Endothelial cell of umbilical vein (primary cell): ENCODE results near the gene MNT. TPM values are rescaled to one million over a fixed set of nuclear protein-coding genes. Genes with fewer than 3 reads are reported as not detected.

Experiments used
- BruUV-seq: library from RNA; stranded (reverse); fragments of 400-500 nt; replicated peaks from 2 replicates; lab custom pipeline; 2021; lab: Mats Ljungman, UMichigan
- CTCF ChIA-PET: fragments of 300-600, 350-600 bp; sonication (Branson Sonifier 250); formaldehyde crosslinking; loops from one replicate; lab custom pipeline; 2021; ENCODE audit warnings: antibody characterized with exemption, inconsistent platforms; lab: Charles Lee
- POLR2A ChIA-PET: fragments of 300-600, 350-600 bp; sonication (Branson Sonifier 250); formaldehyde crosslinking; loops from one replicate; lab custom pipeline; 2021; ENCODE audit warnings: antibody characterized with exemption, inconsistent platforms; lab: Charles Lee
- DNase-seq: peaks from one replicate; pipeline ENCODE4 v3.0.0-alpha.2; 2011; ENCODE audit warnings: low read depth, low spot score
- FAIRE-seq: peaks from 2 replicates; lab custom pipeline; 2011; peaks lifted over from hg19 to GRCh38; lab: Jason Lieb, UNC
- H2AFZ ChIP-seq: 2 replicates; pipeline ENCODE4 v1.6.0; 2012; ENCODE audit warnings: low read depth, low read length, control low read depth, inconsistent platforms
- H3K27ac ChIP-seq: 2 replicates; pipeline ENCODE4 v1.5.1; 2011; ENCODE audit warnings: low read depth, mild to moderate bottlenecking, control low read depth, low read length, moderate library complexity; ENCODE audit not compliant: insufficient read depth
- H3K27me3 ChIP-seq, 2 experiments: 2 replicates each; pipeline versions ENCODE4 v1.6.0 to v1.6.1; 2011; ENCODE audit warnings: low read length in 2 of 2, mixed read lengths in 1 of 2; ENCODE audit not compliant: control insufficient read depth in 2 of 2, insufficient read depth in 2 of 2
- H3K36me3 ChIP-seq, 2 experiments: 2 replicates in 1 of 2; 3 replicates in 1 of 2; pipeline ENCODE4 v1.5.1; 2011; ENCODE audit warnings: low read length in 2 of 2, mild to moderate bottlenecking in 1 of 2, moderate library complexity in 1 of 2; ENCODE audit not compliant: control insufficient read depth in 2 of 2, insufficient read depth in 2 of 2; ENCODE audit errors: extremely low read depth in 1 of 2
- H3K4me1 ChIP-seq: 3 replicates; pipeline ENCODE4 v1.5.1; 2011; ENCODE audit warnings: mild to moderate bottlenecking, low read length; ENCODE audit not compliant: control insufficient read depth, insufficient read depth; ENCODE audit errors: extremely low read depth
- H3K4me2 ChIP-seq: 2 replicates; pipeline ENCODE4 v1.6.1; 2011; ENCODE audit warnings: low read length, control low read depth, mixed read lengths; ENCODE audit not compliant: insufficient read depth
- H3K4me3 ChIP-seq, 3 experiments: fragments of 200-600 bp in 1 of 3; sonication (generic), shearing (Covaris generic) in 1 of 3; replicated peaks in 1 of 3; 2 replicates each; pipeline ENCODE4 v1.5.1; 2011 to 2016; ENCODE audit warnings: control low read depth in 3 of 3, low read length in 3 of 3, mild to moderate bottlenecking in 2 of 3, inconsistent platforms in 1 of 3, low read depth in 1 of 3, moderate library complexity in 1 of 3; ENCODE audit not compliant: insufficient read depth in 1 of 3
- H3K79me2 ChIP-seq: 2 replicates; pipeline ENCODE4 v1.6.0; 2012; ENCODE audit warnings: low read length, inconsistent platforms; ENCODE audit not compliant: control insufficient read depth, insufficient read depth
- H3K9ac ChIP-seq: replicated peaks from 2 replicates; pipeline ENCODE3; 2011; ENCODE audit warnings: low read length, control low read depth; ENCODE audit not compliant: insufficient read depth; ENCODE audit errors: extremely low read depth
- H3K9me1 ChIP-seq: replicated peaks from 3 replicates; pipeline ENCODE4 v1.6.0; 2011; ENCODE audit warnings: mild to moderate bottlenecking, low read length; ENCODE audit not compliant: control insufficient read depth, insufficient read depth; ENCODE audit errors: extremely low read depth
- H3K9me3 ChIP-seq: replicated peaks from 2 replicates; pipeline ENCODE4 v1.5.1; 2012; ENCODE audit warnings: low read length, inconsistent platforms; ENCODE audit not compliant: control insufficient read depth, insufficient read depth
- H4K20me1 ChIP-seq: replicated peaks from 2 replicates; pipeline ENCODE3; 2011; ENCODE audit warnings: mild to moderate bottlenecking, low read length; ENCODE audit not compliant: control insufficient read depth, insufficient read depth; ENCODE audit errors: extremely low read depth
- CTCF ChIP-seq, 2 donors: IDR thresholded peaks; 1 replicate in 1 of 2; 2 replicates in 1 of 2; pipeline ENCODE4 v1.5.1; 2011; ENCODE audit warnings: low read length in 2 of 2, mild to moderate bottlenecking in 2 of 2, moderate library complexity in 2 of 2, control low read depth in 1 of 2, inconsistent platforms in 1 of 2, low read depth in 1 of 2; ENCODE audit not compliant: insufficient read depth in 1 of 2; ENCODE audit errors: extremely low read depth in 1 of 2
- EZH2 ChIP-seq: IDR thresholded peaks from 2 replicates; pipeline ENCODE4 v1.6.1; 2012; ENCODE audit warnings: borderline replicate concordance, low read depth, mild to moderate bottlenecking, moderate library complexity, low read length, inconsistent platforms; ENCODE audit not compliant: severe bottlenecking
- FOS ChIP-seq: IDR thresholded peaks from 2 replicates; pipeline ENCODE4 v1.6.1; 2011; ENCODE audit warnings: mild to moderate bottlenecking, low read length, moderate library complexity, borderline replicate concordance; ENCODE audit not compliant: insufficient read depth
- GATA2 ChIP-seq: IDR thresholded peaks from 2 replicates; pipeline ENCODE4 v1.7.0; 2011; ENCODE audit warnings: low read depth, mild to moderate bottlenecking, moderate library complexity, mixed read lengths, low read length; ENCODE audit not compliant: insufficient read length, insufficient read depth
- POLR2A ChIP-seq: IDR thresholded peaks from 2 replicates; pipeline ENCODE4 v1.6.1; 2012; ENCODE audit warnings: low read depth, mild to moderate bottlenecking, control low read depth, low read length
- dilution Hi-C: fragments of 300-500 bp; cut with MboI; formaldehyde crosslinking; loops from one replicate; pipeline ENCODE4 v1.15.0; 2019; ENCODE audit warnings: low sequenced_read_pairs; ENCODE audit not compliant: extremely low pct_ligation_motif_present
- intact Hi-C: fragments of 100-400 bp; cut with micrococcal nuclease; formaldehyde crosslinking; loops from one replicate; pipeline ENCODE4 v1.10.0; 2022
- polyA plus RNA-seq, 4 experiments: library from polyadenylated mRNA; depleted of rRNA in 3 of 4; stranded (reverse) in 3 of 4; unstranded in 1 of 4; fragments of >200 nt; gene quantifications; 2 replicates each; pipeline versions ENCODE4 v1.2.1 to v1.2.3, GENCODE V29; 2011 to 2012; ENCODE audit warnings: missing spikeins in 1 of 4
- total RNA-seq: library from RNA; stranded (reverse); gene quantifications from 2 replicates; pipeline ENCODE4 v1.2.3, GENCODE V29; 2021

The MNT gene
- total and polyA plus RNA-seq, 2 donors (not counting 3 experiments of a cell fraction or from before 2014, with no cell fraction given): 4.1 to 21.6 TPM

GRCh38 chr17:2414446-2415064, 13.7 kb upstream of the MNT start:
- CTCF ChIA-PET: interaction anchor here (1.0 to 10.8 kb wide), 7 partner anchors 14 to 598 kb away, joined by 3 to 909 read pairs (median 15); partner anchors contain the start of genes MNT and TSR1
- no peaks in the 10 kb centered on the region for H3K9me1 ChIP-seq
- no TSS peak for BruUV-seq
- H3K27ac ChIP-seq: no peak overlapping the region
- no peak for DNase-seq
- TF ChIP-seq GATA2 (no peak), FOS (no peak), EZH2 (no peak)
- dilution Hi-C loops (no loop called here), intact Hi-C loops (loop anchor here (5.0 to 10.0 kb wide), 2 partner anchors 260 to 362 kb away; no protein-coding TSS in a partner anchor)
- no peak overlapping the region for H3K9ac ChIP-seq
- no peak overlapping the region for H2AFZ ChIP-seq
- no peaks in the 10 kb centered on the region for H3K4me1 ChIP-seq
- H3K9me3 ChIP-seq: no peaks in the 10 kb centered on the region
- H3K4me3 ChIP-seq: no peak overlapping the region
- POLR2A ChIA-PET: no interaction called here
- no peaks in the 10 kb centered on the region for H3K27me3 ChIP-seq
- no peaks in the 10 kb centered on the region for H4K20me1 ChIP-seq
- no peaks in the 10 kb centered on the region for H3K79me2 ChIP-seq
- FAIRE-seq: no peak
- H3K4me2 ChIP-seq: no peak overlapping the region
- peaks cover 3 to 9% of the 10 kb centered on the region in 2 experiments for H3K36me3 ChIP-seq

GRCh38 chr17:2412561-2413021, 11.7 kb upstream of the MNT start:
- BruUV-seq: no TSS peak
- Histone ChIP-seq H3K9me1 (no peaks in the 10 kb centered on the region), H3K9me3 (no peaks in the 10 kb centered on the region), H4K20me1 (no peaks in the 10 kb centered on the region), H3K27me3 (no peaks in the 10 kb centered on the region), H3K4me1 (peaks cover under 1% of the 10 kb centered on the region), H3K27ac (no peak overlapping the region), H3K4me2 (no peak overlapping the region), H3K79me2 (no peaks in the 10 kb centered on the region), H3K4me3 (no peak overlapping the region), H3K9ac (no peak overlapping the region), H3K36me3 (peaks cover 3 to 4% of the 10 kb centered on the region in 2 experiments), H2AFZ (no peak overlapping the region)
- ChIA-PET POLR2A (no interaction called here), CTCF (interaction anchor here (0.7 to 10.8 kb wide), 7 partner anchors 10 to 42 kb away, joined by 3 to 909 read pairs (median 4); partner anchors contain the start of gene MNT)
- TF ChIP-seq CTCF (IDR thresholded peaks at IDR 0.05; ENCODE audit: extremely low read depth in 1 of 2, insufficient read depth in 1 of 2, low read depth in 1 of 2, low read length in 2 of 2) (peak in 1 of 2 donors; percentile 19), POLR2A (no peak)
- dilution Hi-C loops: no loop called here
- intact Hi-C loops: loop anchor here (10.0 kb wide), 1 partner anchor 262 kb away; no protein-coding TSS in a partner anchor
- DNase-seq (peak; percentile 39), FAIRE-seq (no peak)
